T-cell (primary cell): Measurements from ENCODE around the gene PAQR7. TPM values are rescaled to one million over a fixed set of nuclear protein-coding genes. Genes with fewer than 3 reads are reported as not detected.

Experiments used
- ATAC-seq, 4 experiments: fragments of 200-7000 bp in 3 of 4; fragments of 150-1000 bp in 1 of 4; cut with Tn5 transposase; replicated peaks in 1 of 4; 1 replicate in 3 of 4; 2 replicates in 1 of 4; pipeline ENCODE4 v1.10.0; 2021; ENCODE audit warnings: moderate library complexity in 3 of 4, mild to moderate bottlenecking in 2 of 4, moderate number of reproducible peaks in 1 of 4
- CTCF ChIA-PET, 2 donors: fragments of 300-600 bp; sonication (Branson Sonifier 250); formaldehyde crosslinking; loops; one replicate each; lab custom pipeline; 2022; ENCODE audit warnings: antibody characterized with exemption in 2 of 2; lab: Charles Lee
- POLR2A ChIA-PET, 2 donors: fragments of 300-600 bp; sonication (Branson Sonifier 250); formaldehyde crosslinking; loops; one replicate each; lab custom pipeline; 2022; ENCODE audit warnings: antibody characterized with exemption in 2 of 2; lab: Charles Lee
- DNase-seq, 35 experiments: peaks; one replicate each; pipeline versions ENCODE4 v3.0.0 to v3.0.0-alpha.2; 2013 to 2023
- H3K27ac ChIP-seq: one replicate; pipeline ENCODE4 v1.5.1; 2013; ENCODE audit warnings: low read length
- H3K27me3 ChIP-seq, 2 experiments: replicated peaks in 1 of 2; 1 replicate in 1 of 2; 2 replicates in 1 of 2; pipeline versions ENCODE4 v1.6.1 to v1.7.0; 2013; ENCODE audit warnings: low read length in 1 of 2, mixed read lengths in 1 of 2; ENCODE audit not compliant: control insufficient read depth in 2 of 2, insufficient read depth in 2 of 2; ENCODE audit errors: extremely low read depth in 1 of 2
- H3K36me3 ChIP-seq, 2 donors: 1 replicate in 1 of 2; 2 replicates in 1 of 2; pipeline versions ENCODE4 v1.6.1 to v1.7.0; 2013; ENCODE audit warnings: low read length in 1 of 2; ENCODE audit not compliant: control insufficient read depth in 2 of 2, insufficient read depth in 1 of 2; ENCODE audit errors: extremely low read depth in 1 of 2
- H3K4me1 ChIP-seq, 2 experiments: 1 replicate in 1 of 2; 2 replicates in 1 of 2; pipeline versions ENCODE4 v1.6.1 to v1.7.0; 2013; ENCODE audit warnings: low read length in 2 of 2, mixed read lengths in 1 of 2; ENCODE audit not compliant: insufficient read depth in 2 of 2, control insufficient read depth in 1 of 2; ENCODE audit errors: extremely low read depth in 1 of 2
- H3K4me3 ChIP-seq, 2 donors: 1 replicate in 1 of 2; 2 replicates in 1 of 2; pipeline versions ENCODE4 v1.5.1 to v1.7.0; 2013; ENCODE audit warnings: mild to moderate bottlenecking in 2 of 2, low read length in 1 of 2, moderate library complexity in 1 of 2; ENCODE audit not compliant: control insufficient read depth in 1 of 2; ENCODE audit errors: extremely low read depth in 1 of 2
- H3K9me3 ChIP-seq: 2 replicates; pipeline ENCODE4 v1.7.0; 2013
- H3K27ac Mint-ChIP-seq, 2 donors: one replicate each; pipeline ENCODE4 v1.8.0; 2020 to 2021; ENCODE audit warnings: mild to moderate bottlenecking in 2 of 2, mixed read lengths in 2 of 2
- H3K27me3 Mint-ChIP-seq, 2 donors: one replicate each; pipeline ENCODE4 v1.8.0; 2021 to 2022; ENCODE audit warnings: mixed read lengths in 2 of 2
- H3K36me3 Mint-ChIP-seq: one replicate; pipeline ENCODE4 v1.8.0; 2021; ENCODE audit warnings: mixed read lengths
- H3K4me1 Mint-ChIP-seq, 3 donors: one replicate each; pipeline ENCODE4 v1.8.0; 2020 to 2022; ENCODE audit warnings: mixed read lengths in 3 of 3, mild to moderate bottlenecking in 1 of 3
- H3K4me3 Mint-ChIP-seq, 3 donors: one replicate each; pipeline ENCODE4 v1.8.0; 2020 to 2022; ENCODE audit warnings: mild to moderate bottlenecking in 3 of 3, mixed read lengths in 3 of 3, moderate library complexity in 3 of 3
- H3K9me3 Mint-ChIP-seq, 3 donors: one replicate each; pipeline ENCODE4 v1.8.0; 2020 to 2022; ENCODE audit warnings: mixed read lengths in 3 of 3
- WGBS: methylation state at CpG from one replicate; pipeline ENCODE4 v1.1.5; 2013; ENCODE audit warnings: missing lambda C conversion rate; ENCODE audit not compliant: insufficient coverage; 5-methylcytosine and 5-hydroxymethylcytosine counted together
- total RNA-seq, 35 experiments: library from RNA in 6 of 35; stranded (reverse) in 6 of 35; fragments of 120-200 nt in 1 of 35; gene quantifications; one replicate each; pipeline versions ENCODE4 v1.2.1 to v1.2.4 and lab custom pipeline; 2013 to 2026

Gene PAQR7
- total RNA-seq, 5 donors from 2014 or later (not counting 1 experiment from before 2014, with no cell fraction given), result 1.9 to 3.8 (median 3.0) TPM

DNA sequence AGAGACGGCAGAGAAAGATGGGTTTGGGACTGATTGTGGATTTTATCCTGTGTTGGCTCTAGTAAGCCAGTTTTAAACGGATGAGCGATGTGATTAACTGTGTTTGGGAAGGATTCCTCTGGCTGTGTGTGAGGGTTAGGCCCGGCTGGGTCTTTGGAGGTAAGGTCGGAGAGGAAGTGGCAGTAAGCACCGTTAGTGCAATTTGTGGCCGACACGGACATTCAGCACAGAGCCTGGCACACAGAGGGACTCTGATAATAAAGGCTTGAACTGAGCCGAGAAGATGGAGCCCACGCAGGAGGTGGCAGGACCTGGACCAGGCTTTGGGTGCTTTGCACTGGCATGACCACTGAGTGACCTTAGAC is 54.4 kb downstream of the PAQR7 start:
- Histone ChIP-seq H3K27ac (peak overlapping the region; percentile 87), H3K27me3 (no peaks in the 10 kb centered on the region), H3K36me3 (peaks cover 0 to 3% of the 10 kb centered on the region in 2 donors), H3K4me1 (peaks cover 14 to 45% of the 10 kb centered on the region in 2 experiments), H3K9me3 (no peaks in the 10 kb centered on the region), H3K4me3 (peak overlapping the region; percentile 88 to 96)
- POLR2A ChIA-PET, result no interaction called here
- Mint-ChIP-seq H3K9me3 (no peaks in the 10 kb centered on the region), H3K4me1 (peaks cover 31 to 45% (median 41%) of the 10 kb centered on the region in 3 donors), H3K27me3 (no peaks in the 10 kb centered on the region), H3K4me3 (peak overlapping the region; percentile 86 to 92 (median 90)), H3K27ac (peak overlapping the region; percentile 96), H3K36me3 (peaks cover 7% of the 10 kb centered on the region)
- ATAC-seq (no peak), DNase-seq (no peak)
- CTCF ChIA-PET, result no interaction called here
- WGBS, result 11% methylated on average over 8 of the region's 10 CpGs

DNA sequence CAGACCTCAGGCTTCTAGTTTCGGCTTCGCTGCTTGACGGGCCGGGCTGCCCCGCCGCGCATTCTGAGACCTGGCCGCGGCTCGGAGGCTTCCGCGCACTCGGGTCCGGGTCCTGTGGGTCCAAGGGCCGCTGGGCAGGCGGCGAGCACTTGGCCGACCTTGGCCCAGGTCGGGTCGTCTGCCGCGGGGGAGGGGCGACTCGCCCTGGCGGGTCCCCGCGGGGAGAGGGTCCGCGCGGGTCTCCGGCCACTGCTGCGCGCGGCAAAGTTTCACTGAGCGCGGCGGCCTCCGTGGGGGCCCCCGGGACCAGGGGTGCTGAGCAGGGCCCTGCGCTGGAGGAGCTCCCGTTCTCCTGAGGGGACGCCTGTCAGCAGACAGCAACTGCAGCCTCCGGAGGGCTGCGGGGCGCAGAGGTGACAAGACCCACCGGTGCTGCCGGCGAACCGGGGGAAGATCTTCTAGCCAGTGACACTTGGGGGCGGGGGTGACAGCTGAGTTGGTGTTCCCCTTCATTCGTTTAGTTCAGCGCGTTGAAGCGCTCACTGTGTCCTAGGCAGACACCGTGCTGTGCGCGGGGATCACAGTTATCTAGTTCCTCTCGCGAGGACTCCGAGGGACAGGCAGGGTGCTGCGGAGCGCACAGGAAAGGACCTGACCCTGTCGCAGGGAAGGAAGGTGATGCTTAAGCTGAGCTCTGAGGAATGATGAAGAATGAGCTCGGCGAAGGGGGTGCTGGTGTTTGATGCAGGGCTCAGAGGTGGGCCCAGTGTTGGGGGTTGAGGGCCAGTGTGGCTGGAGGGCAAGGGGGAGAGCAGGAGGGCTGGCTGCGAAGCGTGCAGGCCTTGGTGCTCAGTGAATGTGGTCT is 55.0 kb downstream of the PAQR7 start:
- WGBS, result under 1% methylated on average over 63 of the region's 67 CpGs

GRCh38 chr1:25819491-25820246 is 55.8 kb downstream of the PAQR7 start, which contains the start of gene MTFR1L:
TSS of gene MTFR1L (plus strand) at chr1:25819954. CDS start at chr1:25823105, 3,151 bp downstream.
- peaks cover 2 to 3% of the 10 kb centered on the region in 2 donors for H3K36me3 ChIP-seq
- peak; percentile 85 to 88 (median 86) for ATAC-seq
- Mint-ChIP-seq H3K27ac (peak within 1 kb of the TSS; percentile 96 to 97), H3K4me1 (peaks cover 31 to 45% (median 38%) of the 10 kb centered on the region in 3 donors), H3K36me3 (peaks cover 12% of the 10 kb centered on the region), H3K4me3 (peak within 1 kb of the TSS; percentile 86 to 95 (median 92)), H3K9me3 (no peaks in the 10 kb centered on the region), H3K27me3 (no peaks in the 10 kb centered on the region)
- POLR2A ChIA-PET, result interaction anchor here in 1 of 2 donors (0.6 to 1.2 kb wide), 2 partner anchors 45 to 388 kb away, joined by 3 to 9 read pairs; no protein-coding TSS in a partner anchor
- H3K9me3 ChIP-seq, result no peaks in the 10 kb centered on the region
- 2% methylated on average over 57 of the region's 64 CpGs for WGBS
- H3K4me3 ChIP-seq, result peak within 1 kb of the TSS; percentile 88 to 96
- peak; percentile 81 to 95 (median 92) for DNase-seq
- peaks cover 14 to 45% of the 10 kb centered on the region in 2 experiments for H3K4me1 ChIP-seq
- no peaks in the 10 kb centered on the region for H3K27me3 ChIP-seq
- H3K27ac ChIP-seq, result peak within 1 kb of the TSS; percentile 87
- CTCF ChIA-PET, result interaction anchor here (0.6 to 1.3 kb wide), 5 partner anchors 15 to 547 kb away, joined by 3 to 5 read pairs (median 3); no protein-coding TSS in a partner anchor

More for the DNA sequence above, 55.0 kb downstream of the PAQR7 start:
- H3K9me3 ChIP-seq, result no peaks in the 10 kb centered on the region
- ChIA-PET CTCF (interaction anchor here (0.5 to 1.3 kb wide), 6 partner anchors 14 to 1045 kb away, joined by 3 to 5 read pairs (median 3); no protein-coding TSS in a partner anchor), POLR2A (interaction anchor here in 1 of 2 donors (1.2 kb wide), 1 partner anchor 389 kb away, joined by 9 read pairs; no protein-coding TSS in a partner anchor)
- peak overlapping the region; percentile 86 to 95 (median 92) for H3K4me3 Mint-ChIP-seq
- H3K4me3 ChIP-seq, result peak overlapping the region; percentile 88 to 96
- H3K4me1 Mint-ChIP-seq, result peaks cover 31 to 45% (median 38%) of the 10 kb centered on the region in 3 donors
- H3K9me3 Mint-ChIP-seq, result no peaks in the 10 kb centered on the region
- ATAC-seq, result peak; percentile 68 to 71 (median 68)
- H3K36me3 ChIP-seq, result peaks cover 0 to 3% of the 10 kb centered on the region in 2 donors
- DNase-seq, result peak; percentile 49 to 85 (median 75)
- peak overlapping the region; percentile 96 for H3K27ac Mint-ChIP-seq
- no peaks in the 10 kb centered on the region for H3K27me3 Mint-ChIP-seq
- H3K27me3 ChIP-seq, result no peaks in the 10 kb centered on the region
- peaks cover 14 to 45% of the 10 kb centered on the region in 2 experiments for H3K4me1 ChIP-seq
- H3K27ac ChIP-seq, result peak overlapping the region; percentile 87
- peaks cover 5% of the 10 kb centered on the region for H3K36me3 Mint-ChIP-seq

- Histone ChIP-seq H3K4me3 (no peak overlapping the region), H3K27me3 (no peaks in the 10 kb centered on the region), H3K36me3 (peaks cover 2 to 12% of the 10 kb centered on the region in 2 donors), H3K4me1 (peaks cover 14 to 45% of the 10 kb centered on the region in 2 experiments), H3K27ac (no peak overlapping the region), H3K9me3 (no peaks in the 10 kb centered on the region)
- Mint-ChIP-seq H3K4me1 (peaks cover 31 to 45% (median 38%) of the 10 kb centered on the region in 3 donors), H3K27me3 (no peaks in the 10 kb centered on the region), H3K9me3 (no peaks in the 10 kb centered on the region), H3K27ac (peak overlapping the region; percentile 94 to 97), H3K36me3 (peaks cover 9% of the 10 kb centered on the region), H3K4me3 (peak overlapping the region; percentile 86 to 95 (median 92))
- ATAC-seq (no peak), DNase-seq (no peak)
- ChIA-PET POLR2A (interaction anchor here in 1 of 2 donors (0.6 kb wide), 1 partner anchor 797 kb away, joined by 6 read pairs; no protein-coding TSS in a partner anchor), CTCF (interaction anchor here in 1 of 2 donors (0.7 kb wide), 1 partner anchor 252 kb away, joined by 3 read pairs; no protein-coding TSS in a partner anchor)
- 88% methylated on average over 4 of the region's 6 CpGs for WGBS
These were observed 56.9 kb downstream of the PAQR7 start for GRCh38 chr1:25818569-25818968.

- peak overlapping the region; percentile 86 to 95 (median 92) for H3K4me3 Mint-ChIP-seq
These were observed 57.5 kb downstream of the PAQR7 start for GRCh38 chr1:25817840-25818501.

More at GRCh38 chr1:25817840-25818501, 57.5 kb downstream of the PAQR7 start:
- Histone ChIP-seq H3K4me1 (peaks cover 14 to 45% of the 10 kb centered on the region in 2 experiments), H3K27ac (no peak overlapping the region), H3K36me3 (peaks cover 6 to 17% of the 10 kb centered on the region in 2 donors), H3K4me3 (no peak overlapping the region), H3K27me3 (no peaks in the 10 kb centered on the region), H3K9me3 (no peaks in the 10 kb centered on the region)
- H3K27me3 Mint-ChIP-seq, result no peaks in the 10 kb centered on the region
- POLR2A ChIA-PET, result interaction anchor here in 1 of 2 donors (0.6 kb wide), 1 partner anchor 796 kb away, joined by 6 read pairs; no protein-coding TSS in a partner anchor
- peaks cover 31 to 45% (median 38%) of the 10 kb centered on the region in 3 donors for H3K4me1 Mint-ChIP-seq
- 96% methylated on average over 3 of the region's 8 CpGs for WGBS
- DNase-seq, result no peak
- no peak for ATAC-seq
- H3K9me3 Mint-ChIP-seq, result no peaks in the 10 kb centered on the region
- peak overlapping the region; percentile 94 to 97 for H3K27ac Mint-ChIP-seq
- H3K36me3 Mint-ChIP-seq, result peaks cover 11% of the 10 kb centered on the region
- CTCF ChIA-PET, result interaction anchor here in 1 of 2 donors (0.7 kb wide), 1 partner anchor 251 kb away, joined by 3 read pairs; no protein-coding TSS in a partner anchor
